ENCODE data around the gene CEBPE.

DNA sequence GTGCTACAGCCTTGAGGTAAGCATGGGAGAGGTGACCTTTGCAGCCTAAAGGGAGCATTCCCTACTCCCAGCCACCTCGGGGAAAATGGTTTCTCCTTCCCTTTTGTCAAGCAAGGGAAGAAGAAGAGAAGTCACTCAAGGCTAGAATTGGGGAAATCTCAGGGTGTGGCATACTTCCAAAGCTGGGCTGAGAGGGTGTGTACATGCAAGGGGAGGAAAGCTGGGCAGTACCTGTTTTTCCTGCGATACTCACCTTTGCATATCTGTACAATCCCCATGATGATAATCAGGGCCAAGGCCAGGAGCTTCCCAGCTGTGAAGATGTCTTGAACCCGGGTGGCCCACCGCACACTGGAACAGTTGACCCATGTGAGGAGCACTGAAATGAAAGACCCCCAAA is 23.8 kb upstream of the CEBPE start:
- TF ChIP-seq, protein P1, sequence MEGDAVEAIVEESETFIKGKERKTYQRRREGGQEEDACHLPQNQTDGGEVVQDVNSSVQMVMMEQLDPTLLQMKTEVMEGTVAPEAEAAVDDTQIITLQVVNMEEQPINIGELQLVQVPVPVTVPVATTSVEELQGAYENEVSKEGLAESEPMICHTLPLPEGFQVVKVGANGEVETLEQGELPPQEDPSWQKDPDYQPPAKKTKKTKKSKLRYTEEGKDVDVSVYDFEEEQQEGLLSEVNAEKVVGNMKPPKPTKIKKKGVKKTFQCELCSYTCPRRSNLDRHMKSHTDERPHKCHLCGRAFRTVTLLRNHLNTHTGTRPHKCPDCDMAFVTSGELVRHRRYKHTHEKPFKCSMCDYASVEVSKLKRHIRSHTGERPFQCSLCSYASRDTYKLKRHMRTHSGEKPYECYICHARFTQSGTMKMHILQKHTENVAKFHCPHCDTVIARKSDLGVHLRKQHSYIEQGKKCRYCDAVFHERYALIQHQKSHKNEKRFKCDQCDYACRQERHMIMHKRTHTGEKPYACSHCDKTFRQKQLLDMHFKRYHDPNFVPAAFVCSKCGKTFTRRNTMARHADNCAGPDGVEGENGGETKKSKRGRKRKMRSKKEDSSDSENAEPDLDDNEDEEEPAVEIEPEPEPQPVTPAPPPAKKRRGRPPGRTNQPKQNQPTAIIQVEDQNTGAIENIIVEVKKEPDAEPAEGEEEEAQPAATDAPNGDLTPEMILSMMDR (IDR thresholded peaks at IDR 0.05), result no peak
- no peak for TF ChIP-seq POLR2A (IDR thresholded peaks at IDR 0.05)

Measured in body of pancreas (tissue), 4 donors.